ENCODE measurements around the gene NHLRC1. TPM values are rescaled to one million over a fixed set of nuclear protein-coding genes. Genes with fewer than 3 reads are reported as not detected.

The NHLRC1 gene
- total RNA-seq, 4 donors from 2014 or later = 0.49 to 3.6 (median 1.5) TPM

- TF ChIP-seq CTCF (IDR thresholded peaks at IDR 0.05; ENCODE audit: low read depth) = no peak
Measured at GRCh38 chr6:18117136-18117535, 5.3 kb downstream of the NHLRC1 start.

- TF ChIP-seq CTCF (IDR thresholded peaks at IDR 0.05; ENCODE audit: low read depth) = no peak
Measured at GRCh38 chr6:18115356-18115755, 7.1 kb downstream of the NHLRC1 start.

GRCh38 chr6:18110162-18110561 lies 12.3 kb downstream of the NHLRC1 start:
- TF ChIP-seq CTCF (IDR thresholded peaks at IDR 0.05; ENCODE audit: low read depth) = no peak

- no peak for TF ChIP-seq CTCF (IDR thresholded peaks at IDR 0.05; ENCODE audit: low read depth)
Measured at GRCh38 chr6:18107061-18107460, 15.4 kb downstream of the NHLRC1 start.

- TF ChIP-seq CTCF (IDR thresholded peaks at IDR 0.05; ENCODE audit: low read depth) = no peak
Measured at GRCh38 chr6:18102783-18103509, 19.5 kb downstream of the NHLRC1 start.

GRCh38 chr6:18101873-18102272 lies 20.6 kb downstream of the NHLRC1 start:
- no peak for TF ChIP-seq CTCF (IDR thresholded peaks at IDR 0.05; ENCODE audit: low read depth)

- TF ChIP-seq CTCF (IDR thresholded peaks at IDR 0.05; ENCODE audit: low read depth) = no peak
Measured at GRCh38 chr6:18101271-18101670, 21.2 kb downstream of the NHLRC1 start.

All from subcutaneous adipose tissue (tissue), 4 donors.